KOPT-K1 (cell line): ENCODE data around the gene FLNB.

ENCODE experiments used
- H3K27ac ChIP-seq: fragments of 200-600 bp; sonication (generic); 2 replicates; pipeline ENCODE4 v1.5.1; 2016; ENCODE audit warnings: antibody characterized with exemption, mild to moderate bottlenecking, low read depth, low read length; ENCODE audit not compliant: poor library complexity, severe bottlenecking
- H3K36me3 ChIP-seq: fragments of 200-600 bp; sonication (generic); 2 replicates; pipeline ENCODE4 v1.5.1; 2017; ENCODE audit warnings: antibody characterized with exemption, mild to moderate bottlenecking, low read length, moderate library complexity; ENCODE audit not compliant: insufficient read depth
- H3K9me3 ChIP-seq: fragments of 200-600 bp; sonication (generic); 2 replicates; pipeline ENCODE4 v1.5.1; 2017; ENCODE audit warnings: antibody characterized with exemption, low read length, mild to moderate bottlenecking; ENCODE audit not compliant: insufficient read depth, poor library complexity, severe bottlenecking

FLNB gene

DNA sequence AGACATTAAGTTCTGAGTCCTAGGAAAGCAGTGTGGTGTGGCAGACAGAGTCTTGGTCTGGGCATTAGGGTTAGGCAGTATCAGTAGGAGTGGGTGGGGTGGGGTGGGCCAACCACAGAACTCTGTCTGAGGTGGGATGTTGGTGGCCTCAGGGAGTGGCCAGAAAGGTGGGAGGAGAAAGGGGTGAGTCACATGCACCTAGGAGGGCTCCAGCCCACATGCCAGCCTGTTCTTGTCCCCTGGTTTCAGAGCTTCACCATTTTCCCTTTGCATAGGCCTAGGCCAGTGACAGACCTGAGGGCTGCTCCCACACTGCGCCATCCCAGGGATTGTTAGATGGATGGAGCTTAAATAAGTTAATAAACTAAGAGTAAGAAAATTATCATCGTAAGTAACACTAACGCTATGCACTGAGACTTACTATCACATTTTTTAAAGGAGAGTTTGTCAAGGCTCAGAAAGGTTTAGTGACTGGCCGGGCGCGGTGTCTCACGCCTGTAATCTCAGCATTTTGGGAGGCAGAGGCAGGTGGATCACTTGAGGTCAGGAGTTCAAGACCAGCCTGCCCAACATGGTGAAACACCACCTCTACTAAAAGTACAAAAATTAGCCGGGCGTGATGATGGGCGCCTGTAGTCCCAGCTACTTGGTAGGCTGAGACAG, 168.7 kb downstream of the FLNB start:
- Histone ChIP-seq H3K36me3 (no peaks in the 10 kb centered on the region), H3K9me3 (no peaks in the 10 kb centered on the region), H3K27ac (no peak overlapping the region)

DNA sequence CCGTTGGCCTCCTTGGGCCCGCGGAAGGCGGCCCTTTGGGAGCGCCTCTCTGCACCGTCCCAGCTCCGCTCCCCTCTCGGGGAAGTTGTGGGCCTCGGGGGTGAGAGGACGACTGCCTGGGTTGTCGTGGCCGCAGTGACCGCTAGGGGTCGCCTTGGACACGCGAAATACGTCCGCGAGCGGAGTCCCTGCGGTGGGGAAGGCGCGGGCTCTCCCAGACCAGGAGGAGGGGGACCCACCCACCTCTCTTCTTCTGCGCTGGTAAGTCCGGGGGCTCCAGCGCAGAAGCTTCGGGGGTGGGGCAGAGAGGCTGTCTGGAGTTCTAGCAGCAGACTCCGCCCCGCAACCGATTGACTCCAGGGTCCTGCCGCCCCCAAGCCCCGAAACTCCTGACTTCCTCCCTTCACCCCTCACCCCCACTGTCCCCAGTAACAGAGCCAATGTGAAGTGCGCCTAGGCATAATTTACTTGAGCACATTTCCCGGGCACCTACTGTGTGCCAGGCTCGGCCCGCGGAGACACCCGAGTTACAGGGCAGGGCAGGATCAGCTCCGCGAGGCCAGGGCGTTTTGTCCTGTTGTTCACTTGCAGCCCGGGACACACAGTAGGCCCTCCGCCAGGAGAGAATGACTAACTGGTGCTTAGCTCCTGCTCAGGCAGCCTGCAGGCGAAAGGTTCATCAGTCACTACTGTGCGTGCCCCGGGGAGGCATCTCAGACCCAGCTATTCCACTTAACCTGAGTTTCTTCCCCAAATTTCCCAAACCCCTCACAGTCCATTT, 169.7 kb downstream of the FLNB start:
- Histone ChIP-seq H3K27ac (no peak overlapping the region), H3K36me3 (no peaks in the 10 kb centered on the region), H3K9me3 (no peaks in the 10 kb centered on the region)

DNA sequence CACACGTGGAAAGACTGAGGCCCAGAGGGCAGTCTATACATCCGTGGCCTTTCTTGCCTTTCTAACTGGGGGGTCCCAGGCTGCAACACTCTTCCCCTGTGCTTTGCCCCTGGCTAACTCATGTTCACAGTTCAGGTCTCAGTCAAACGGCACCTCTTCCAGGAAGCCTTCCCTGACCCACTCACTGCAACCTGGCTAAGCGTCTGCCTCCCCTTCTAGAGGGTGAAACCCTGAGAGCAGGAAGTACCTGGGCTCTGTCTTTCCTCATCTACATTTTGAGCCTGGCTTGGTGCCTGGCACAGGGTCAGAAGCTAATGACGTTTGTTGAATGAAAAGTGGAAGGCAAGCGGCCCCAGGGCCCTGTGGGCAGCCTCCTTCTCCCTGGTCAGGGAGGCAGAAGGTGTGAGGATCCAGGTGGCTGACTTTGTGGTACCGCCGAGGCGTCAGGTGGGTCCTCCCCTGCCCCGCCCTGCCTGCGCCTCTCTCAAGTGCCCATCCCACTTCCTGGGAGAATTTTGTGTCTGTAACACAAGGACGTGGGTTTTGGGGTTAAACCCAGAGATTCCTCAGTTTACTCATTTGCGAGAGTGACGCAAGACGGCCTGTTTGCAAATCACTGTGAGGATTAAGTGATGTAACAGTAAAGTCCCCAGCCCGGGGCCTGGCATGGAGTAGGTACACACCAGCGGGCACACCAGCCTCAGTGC, 170.5 kb downstream of the FLNB start:
- Histone ChIP-seq H3K9me3 (no peaks in the 10 kb centered on the region), H3K27ac (no peak overlapping the region), H3K36me3 (no peaks in the 10 kb centered on the region)

DNA sequence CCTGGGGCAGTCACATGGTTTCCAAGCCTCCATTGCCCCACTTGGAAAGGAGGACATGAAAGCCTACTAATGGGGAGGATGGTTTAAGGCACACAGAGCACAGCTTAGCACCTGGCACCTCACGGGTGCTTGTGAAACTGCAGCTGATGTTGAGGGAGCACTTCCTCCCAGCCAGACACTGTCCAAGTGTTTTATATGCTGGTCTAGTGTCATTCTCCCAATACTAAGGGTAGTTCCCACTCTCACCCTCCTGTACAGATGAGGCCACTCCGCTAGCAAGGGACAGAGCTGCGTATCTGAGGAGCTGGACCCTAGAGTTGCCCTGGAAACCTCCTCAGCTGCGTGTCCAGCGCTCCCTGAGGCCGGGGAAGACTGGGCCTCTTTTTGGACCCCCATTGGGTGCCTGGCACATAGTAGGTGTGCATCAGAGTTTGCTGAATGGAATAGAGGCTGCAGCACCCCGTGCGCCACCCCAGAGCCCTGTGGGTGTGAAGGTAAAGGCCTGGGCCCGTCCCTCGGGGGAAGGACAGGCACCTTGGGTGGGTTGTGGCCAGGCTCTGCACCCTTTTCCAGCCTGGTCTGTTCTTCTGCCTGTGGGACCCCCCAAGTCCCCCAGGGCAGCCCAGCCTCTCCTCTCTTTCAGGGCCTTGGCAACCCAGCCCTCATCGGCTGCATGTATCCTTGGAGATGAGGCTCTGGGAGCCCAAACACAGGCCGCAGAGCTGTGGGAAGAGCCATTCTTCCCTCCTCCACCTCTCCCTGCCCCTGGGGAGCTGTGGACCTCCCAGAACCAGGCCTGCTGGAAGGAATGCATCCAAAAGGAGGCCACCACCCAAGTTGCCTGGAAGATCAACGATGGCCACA, 171.2 kb downstream of the FLNB start:
- H3K9me3 ChIP-seq: no peaks in the 10 kb centered on the region
- H3K27ac ChIP-seq: no peak overlapping the region
- no peaks in the 10 kb centered on the region for H3K36me3 ChIP-seq

DNA sequence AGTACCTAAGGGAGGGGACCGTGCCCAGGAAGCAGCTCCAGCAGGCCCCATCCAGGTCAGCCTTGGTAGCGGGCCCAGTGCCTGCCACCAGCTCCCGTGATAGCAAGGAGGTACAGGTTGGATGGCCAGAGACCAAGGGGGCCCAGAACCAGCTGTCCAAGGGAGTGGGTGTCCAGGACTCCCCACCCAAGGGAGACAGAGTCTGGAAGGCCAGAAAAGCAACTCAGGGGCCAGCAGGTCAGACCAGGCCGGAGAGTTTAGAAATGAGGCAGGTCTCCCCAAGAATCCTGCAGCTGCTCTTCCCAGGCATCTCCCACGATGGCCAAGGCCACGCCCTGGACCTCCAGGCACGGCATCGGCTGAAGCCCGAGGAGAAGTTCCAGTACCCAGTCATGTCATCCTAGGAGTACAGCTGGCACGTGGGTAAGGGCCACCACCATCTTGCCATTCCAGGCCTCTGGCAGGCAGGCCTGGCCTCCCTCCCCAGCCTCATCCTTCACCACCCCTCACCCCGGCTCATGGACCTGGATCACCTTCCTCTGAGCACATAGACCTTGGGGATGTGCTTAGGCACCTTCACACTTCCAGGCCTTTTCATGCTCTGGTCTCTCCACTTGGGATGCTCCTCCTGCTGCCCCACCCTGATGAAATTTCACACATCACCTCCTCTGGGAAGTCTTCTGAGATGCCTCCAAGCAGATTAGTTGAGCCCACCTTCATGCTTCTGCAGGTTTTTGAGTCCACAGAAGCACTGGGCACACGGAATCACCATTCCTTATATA, 172.1 kb downstream of the FLNB start:
- H3K27ac ChIP-seq: no peak overlapping the region
- H3K9me3 ChIP-seq: no peaks in the 10 kb centered on the region
- no peaks in the 10 kb centered on the region for H3K36me3 ChIP-seq

DNA sequence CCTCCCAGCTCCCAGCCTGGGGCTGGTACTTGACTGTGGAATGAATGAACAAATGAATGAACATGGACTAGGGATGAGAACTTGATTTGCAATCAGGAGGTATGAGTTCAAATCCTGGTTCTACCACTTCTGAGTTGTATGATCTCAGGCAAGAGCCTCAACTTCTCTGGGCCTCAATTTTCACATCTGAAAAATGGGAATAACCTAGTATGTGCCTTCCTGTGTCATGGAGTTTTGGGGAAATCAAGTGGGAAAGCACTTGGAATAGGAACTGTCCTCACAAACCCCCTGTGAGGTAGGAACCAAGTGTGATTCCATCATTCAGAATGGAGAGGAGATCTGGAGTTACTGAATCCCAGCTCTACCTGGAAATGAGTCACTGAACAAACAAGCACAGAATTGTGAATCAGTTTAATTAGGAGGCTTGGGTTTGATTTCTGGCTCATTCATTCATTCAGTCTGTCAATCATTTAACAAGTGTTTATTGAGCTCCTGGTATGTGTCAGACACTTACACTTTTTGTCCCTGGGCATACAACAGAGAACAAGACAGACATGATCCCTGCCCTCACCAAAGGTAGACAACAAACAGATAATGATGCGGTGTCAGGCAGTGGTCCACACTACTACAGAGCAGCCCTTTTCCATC, 172.8 kb downstream of the FLNB start:
- H3K36me3 ChIP-seq: no peaks in the 10 kb centered on the region

DNA sequence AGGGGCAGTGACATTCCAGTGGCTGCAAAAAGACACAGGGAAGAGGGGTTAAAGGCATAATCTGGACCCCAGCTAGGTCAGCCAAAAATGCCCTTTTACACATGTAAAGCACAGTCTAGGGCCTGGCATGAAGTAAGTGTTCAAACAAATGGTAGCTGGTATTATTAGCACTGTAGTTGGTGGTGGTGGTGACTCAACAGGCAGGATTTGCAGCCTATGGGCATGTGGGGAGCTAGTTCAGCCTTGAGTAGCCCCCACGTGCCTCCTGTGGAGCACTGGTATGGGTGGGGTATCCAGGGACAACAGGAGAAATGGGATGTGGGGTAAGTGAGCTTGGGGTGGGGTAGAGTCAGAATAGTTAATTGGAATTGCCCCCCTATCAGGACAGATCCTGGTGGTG, 175.0 kb downstream of the FLNB start:
- Histone ChIP-seq H3K36me3 (no peaks in the 10 kb centered on the region), H3K9me3 (no peaks in the 10 kb centered on the region), H3K27ac (no peak overlapping the region)

More for the DNA sequence above, 172.8 kb downstream of the FLNB start:
- no peaks in the 10 kb centered on the region for H3K9me3 ChIP-seq
- no peak overlapping the region for H3K27ac ChIP-seq

DNA sequence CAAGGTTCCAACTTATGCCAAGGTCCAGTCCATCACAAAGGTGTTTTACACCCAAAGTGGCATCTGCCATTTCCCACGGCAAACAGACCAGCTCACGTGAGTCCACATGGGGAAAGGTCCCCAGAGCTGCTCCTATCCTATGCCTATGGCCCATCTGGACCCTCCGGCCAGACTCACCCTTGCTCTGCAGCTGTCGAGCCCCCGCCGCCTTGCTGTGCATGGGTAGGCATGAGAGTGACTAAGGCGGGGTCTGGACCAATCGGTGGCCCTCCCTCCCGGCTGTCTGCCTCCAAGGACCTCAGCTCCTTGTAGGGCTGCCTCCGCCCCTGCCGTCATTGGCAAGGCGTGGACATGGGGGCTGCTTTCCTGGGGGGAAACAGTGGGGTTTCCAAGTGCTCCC, 175.7 kb downstream of the FLNB start:
- Histone ChIP-seq H3K9me3 (no peaks in the 10 kb centered on the region), H3K36me3 (no peaks in the 10 kb centered on the region), H3K27ac (no peak overlapping the region)

DNA sequence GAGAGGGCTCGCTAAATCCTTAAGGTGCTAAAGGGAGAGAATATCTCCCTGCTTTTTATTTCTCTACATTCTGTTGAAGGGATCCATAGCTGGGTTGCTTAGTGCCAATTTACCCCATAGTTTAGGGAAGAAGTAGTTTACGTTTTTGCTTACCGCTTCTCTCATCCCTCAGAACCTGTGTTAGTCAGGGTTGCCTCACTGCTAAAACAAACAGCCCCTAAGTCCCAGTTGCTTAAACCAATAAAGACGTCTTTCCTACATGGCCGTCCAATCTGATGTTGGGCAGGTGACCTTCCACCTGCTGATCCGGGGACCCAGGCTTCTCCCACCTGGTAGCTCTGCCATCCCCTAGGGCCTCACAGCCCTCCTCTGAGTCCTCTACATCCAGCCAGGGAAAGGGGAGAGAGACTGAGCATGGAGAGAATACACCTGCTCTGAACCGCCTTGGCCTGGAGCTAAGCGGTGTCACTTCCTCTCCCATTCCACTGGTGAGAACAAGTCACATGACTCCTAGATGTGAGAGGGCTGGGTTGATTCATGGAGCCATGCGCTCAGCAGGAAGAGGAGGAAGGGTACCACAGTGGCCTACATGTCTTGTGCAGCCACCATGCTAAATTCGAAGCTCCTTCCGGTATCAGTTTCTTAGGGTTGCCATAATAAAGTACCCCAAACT, 176.2 kb downstream of the FLNB start:
- Histone ChIP-seq H3K36me3 (no peaks in the 10 kb centered on the region), H3K27ac (no peak overlapping the region), H3K9me3 (no peaks in the 10 kb centered on the region)

DNA sequence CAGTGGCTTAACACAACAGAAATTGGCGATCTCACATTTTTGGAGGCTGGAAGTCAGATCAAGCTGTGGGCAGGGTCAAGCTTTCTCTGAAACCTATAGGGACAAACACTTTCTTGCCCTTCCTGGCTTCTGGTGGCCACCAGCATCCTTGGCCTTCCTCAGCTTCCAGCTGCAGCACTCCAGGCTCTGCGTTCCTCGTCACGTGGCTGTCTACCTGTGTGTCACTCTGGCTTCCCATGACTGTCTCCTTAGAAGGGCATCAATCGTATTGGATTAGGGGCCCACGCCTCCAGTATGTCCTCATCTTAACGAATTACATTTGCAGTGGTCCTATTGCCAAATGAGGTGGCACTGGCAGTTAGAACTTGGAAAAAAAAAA, 176.7 kb downstream of the FLNB start:
- no peak overlapping the region for H3K27ac ChIP-seq
- no peaks in the 10 kb centered on the region for H3K36me3 ChIP-seq
- H3K9me3 ChIP-seq: no peaks in the 10 kb centered on the region

DNA sequence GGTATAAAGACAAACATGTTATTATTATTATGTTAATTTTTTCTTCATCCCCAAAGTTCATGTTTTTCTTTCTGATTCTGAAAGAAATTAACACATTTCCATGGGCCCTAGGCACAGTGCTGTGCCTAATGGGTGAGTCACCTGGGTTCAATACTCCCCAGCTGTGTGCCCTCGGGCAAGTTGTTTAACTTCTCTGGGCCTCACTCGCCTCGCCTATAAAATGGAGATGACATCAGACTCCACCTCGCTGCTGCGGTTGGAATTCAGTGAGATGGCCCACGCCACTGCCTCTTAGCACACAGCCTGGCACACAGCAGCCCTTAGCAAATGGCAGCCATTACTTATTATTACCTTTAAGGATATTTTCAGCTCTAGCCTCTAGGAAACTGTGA, 179.9 kb downstream of the FLNB start:
- H3K27ac ChIP-seq: no peak overlapping the region

DNA sequence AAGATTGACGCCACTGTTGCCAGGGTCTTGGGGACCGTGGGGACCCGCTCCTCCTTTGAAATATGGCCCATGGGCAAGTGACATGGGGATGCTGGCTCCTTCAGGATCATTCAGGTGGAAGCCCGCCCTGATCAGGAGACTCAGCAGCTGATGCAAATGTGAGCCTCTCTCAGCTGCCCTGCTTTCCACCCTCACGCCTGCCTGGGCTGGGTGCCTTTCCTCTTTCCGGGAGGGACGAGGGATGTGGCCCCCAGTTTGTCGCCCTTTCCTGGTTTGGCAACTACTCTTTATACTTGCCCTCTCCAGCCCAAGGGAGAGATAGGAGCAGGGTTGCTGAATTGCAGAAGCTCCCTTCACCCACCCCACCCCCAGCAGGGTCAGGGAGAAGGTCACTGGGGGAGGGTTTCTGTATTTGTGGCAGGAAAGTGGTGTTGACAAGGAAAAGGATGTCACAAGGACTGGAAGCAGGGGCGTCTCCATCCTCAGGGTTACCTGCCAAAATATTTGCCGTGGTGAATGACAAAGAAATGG, 180.8 kb downstream of the FLNB start:
- Histone ChIP-seq H3K9me3 (no peaks in the 10 kb centered on the region), H3K27ac (no peak overlapping the region), H3K36me3 (no peaks in the 10 kb centered on the region)

More for the DNA sequence above, 179.9 kb downstream of the FLNB start:
- no peaks in the 10 kb centered on the region for H3K36me3 ChIP-seq
- H3K9me3 ChIP-seq: no peaks in the 10 kb centered on the region

DNA sequence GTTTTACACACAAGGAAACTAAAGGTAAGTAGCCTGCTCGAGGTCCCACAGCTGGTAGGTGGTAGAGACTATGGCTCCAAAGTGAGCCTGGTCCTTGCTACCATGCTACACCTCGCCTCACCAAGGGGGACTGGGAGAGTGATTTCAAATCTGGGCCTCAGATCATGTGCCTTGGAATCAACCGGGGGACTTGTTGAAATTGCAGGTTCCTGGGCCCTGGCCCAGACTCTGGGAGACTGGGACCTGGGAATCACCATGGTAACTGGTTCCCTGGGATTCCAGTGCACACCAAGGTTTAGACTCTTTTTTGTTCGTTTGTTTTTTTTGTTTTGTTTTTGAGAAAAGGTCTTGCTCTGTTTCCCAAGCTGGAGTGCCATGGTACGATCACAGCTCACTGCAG, 181.5 kb downstream of the FLNB start:
- Histone ChIP-seq H3K9me3 (no peaks in the 10 kb centered on the region), H3K36me3 (no peaks in the 10 kb centered on the region), H3K27ac (no peak overlapping the region)
